Cardiac muscle cell (in vitro differentiated cells and primary cell): ENCODE measurements around the gene PRKCQ. TPM values are rescaled to one million over a fixed set of nuclear protein-coding genes. Genes with fewer than 3 reads are reported as not detected.
"Not testable (repeated sequence)": the region's sequence is repeated elsewhere in the genome, so short reads cannot be mapped to it uniquely, and the experiment has no call there.

Source experiments
- DNase-seq, 2 donors: peaks; one replicate each; pipeline versions ENCODE4 v3.0.0 to v3.0.0-alpha.2; 2010 to 2017; ENCODE audit warnings: low read depth in 1 of 2, low spot score in 1 of 2
- H3K27ac ChIP-seq: fragments of 200-600 bp; sonication (generic); 2 replicates; pipeline ENCODE4 v1.5.1; 2016
- H3K27me3 ChIP-seq: fragments of 200-600 bp; sonication (generic); 2 replicates; pipeline ENCODE4 v1.6.0; 2016; ENCODE audit warnings: control low read depth
- H3K36me3 ChIP-seq: fragments of 200-600 bp; sonication (generic); 2 replicates; pipeline ENCODE4 v1.5.1; 2016; ENCODE audit warnings: control low read depth
- H3K4me1 ChIP-seq: fragments of 200-600 bp; sonication (generic); 2 replicates; pipeline ENCODE4 v1.8.1; 2017; ENCODE audit warnings: low read depth, mild to moderate bottlenecking, mixed run types
- H3K4me3 ChIP-seq: fragments of 200-600 bp; sonication (generic); 2 replicates; pipeline ENCODE4 v1.5.1; 2016; ENCODE audit warnings: mild to moderate bottlenecking
- H3K9me3 ChIP-seq: fragments of 200-600 bp; sonication (generic); 2 replicates; pipeline ENCODE4 v1.5.1; 2017; ENCODE audit warnings: low read depth, mild to moderate bottlenecking, control low read depth
- CTCF ChIP-seq: IDR thresholded peaks from 2 replicates; pipeline ENCODE4 v1.5.1; 2012; ENCODE audit warnings: low read depth, mild to moderate bottlenecking, low read length
- polyA plus RNA-seq: library from polyadenylated mRNA; unstranded; fragments of >200 nt; fragmentation: Nextera tagmentation; extraction: Ambion mirVana; gene quantifications from 2 replicates; pipeline ENCODE4 v1.2.1, GENCODE V29; 2016
- total RNA-seq: library from RNA; depleted of rRNA; stranded (reverse); fragments of >200 nt; gene quantifications from 2 replicates; pipeline ENCODE4 v1.2.3, GENCODE V29; 2016

Gene PRKCQ
- total and polyA plus RNA-seq, 2 experiments from 2014 or later = 3.7 to 4.1 TPM

GRCh38 chr10:6473430-6473829 is 106.6 kb downstream of the PRKCQ start:
- Histone ChIP-seq H3K36me3 (no peaks in the 10 kb centered on the region), H3K4me3 (no peak overlapping the region), H3K27me3 (no peaks in the 10 kb centered on the region), H3K9me3 (no peaks in the 10 kb centered on the region), H3K27ac (no peak overlapping the region), H3K4me1 (no peaks in the 10 kb centered on the region)
- DNase-seq = no peak
- TF ChIP-seq CTCF = no peak

- H3K4me3 ChIP-seq, DNase-seq, H3K36me3 ChIP-seq, H3K27me3 ChIP-seq, H3K27ac ChIP-seq, H3K4me1 ChIP-seq, H3K9me3 ChIP-seq: not testable (repeated sequence)
Observed at GRCh38 chr10:6472710-6473005, 107.4 kb downstream of the PRKCQ start.

GRCh38 chr10:6470894-6471618 is 109.0 kb downstream of the PRKCQ start:
- DNase-seq = no peak
- H3K27me3 ChIP-seq = no peaks in the 10 kb centered on the region
- no peaks in the 10 kb centered on the region for H3K4me1 ChIP-seq
- H3K27ac ChIP-seq = no peak overlapping the region
- no peak for TF ChIP-seq CTCF
- H3K4me3 ChIP-seq = no peak overlapping the region
- no peaks in the 10 kb centered on the region for H3K36me3 ChIP-seq
- no peaks in the 10 kb centered on the region for H3K9me3 ChIP-seq

GRCh38 chr10:6469661-6470060 is 110.4 kb downstream of the PRKCQ start:
- H3K36me3 ChIP-seq = no peaks in the 10 kb centered on the region
- no peak overlapping the region for H3K27ac ChIP-seq
- no peaks in the 10 kb centered on the region for H3K4me1 ChIP-seq
- no peaks in the 10 kb centered on the region for H3K9me3 ChIP-seq
- no peak for DNase-seq
- H3K4me3 ChIP-seq = no peak overlapping the region
- no peak for TF ChIP-seq CTCF
- no peaks in the 10 kb centered on the region for H3K27me3 ChIP-seq

- Histone ChIP-seq H3K27me3 (no peaks in the 10 kb centered on the region), H3K36me3 (no peaks in the 10 kb centered on the region), H3K27ac (no peak overlapping the region), H3K4me1 (no peaks in the 10 kb centered on the region), H3K9me3 (no peaks in the 10 kb centered on the region), H3K4me3 (no peak overlapping the region)
- no peak for TF ChIP-seq CTCF
- DNase-seq = no peak
Observed at GRCh38 chr10:6465854-6466601, 114.0 kb downstream of the PRKCQ start.

- H3K36me3 ChIP-seq = no peaks in the 10 kb centered on the region
Observed at GRCh38 chr10:6465437-6465836, 114.6 kb downstream of the PRKCQ start.

More at GRCh38 chr10:6465437-6465836, 114.6 kb downstream of the PRKCQ start:
- Histone ChIP-seq H3K27ac (no peak overlapping the region), H3K9me3 (no peaks in the 10 kb centered on the region), H3K4me3 (no peak overlapping the region), H3K4me1 (no peaks in the 10 kb centered on the region), H3K27me3 (no peaks in the 10 kb centered on the region)
- no peak for TF ChIP-seq CTCF
- no peak for DNase-seq
